Vagina (tissue), 2 donors: ENCODE measurements around the gene R3HDM2.

Experiments
- POLR2A ChIP-seq, 2 donors: fragments of 450-650 bp; IDR thresholded peaks; one replicate each; pipeline ENCODE4 v1.6.1; 2017; ENCODE audit warnings: antibody characterized with exemption in 2 of 2, mild to moderate bottlenecking in 2 of 2, moderate library complexity in 2 of 2
- POLR2AphosphoS5 ChIP-seq, 2 donors: sonication (generic); formaldehyde crosslinking; IDR thresholded peaks; one replicate each; pipeline ENCODE4 v1.9.0; 2017; ENCODE audit warnings: antibody characterized with exemption in 2 of 2, mild to moderate bottlenecking in 2 of 2, low read depth in 1 of 2; ENCODE audit not compliant: insufficient read depth in 1 of 2
- TF ChIP-seq, protein P1 (sequence below), 3 experiments: fragments of 450-650 bp in 2 of 3; fragments of 200-600 bp in 1 of 3; sonication (generic) in 1 of 3; IDR thresholded peaks; one replicate each; pipeline ENCODE4 v1.5.1; 2017 to 2019; ENCODE audit warnings: antibody characterized with exemption in 3 of 3, mild to moderate bottlenecking in 2 of 3, moderate library complexity in 2 of 3

DNA sequence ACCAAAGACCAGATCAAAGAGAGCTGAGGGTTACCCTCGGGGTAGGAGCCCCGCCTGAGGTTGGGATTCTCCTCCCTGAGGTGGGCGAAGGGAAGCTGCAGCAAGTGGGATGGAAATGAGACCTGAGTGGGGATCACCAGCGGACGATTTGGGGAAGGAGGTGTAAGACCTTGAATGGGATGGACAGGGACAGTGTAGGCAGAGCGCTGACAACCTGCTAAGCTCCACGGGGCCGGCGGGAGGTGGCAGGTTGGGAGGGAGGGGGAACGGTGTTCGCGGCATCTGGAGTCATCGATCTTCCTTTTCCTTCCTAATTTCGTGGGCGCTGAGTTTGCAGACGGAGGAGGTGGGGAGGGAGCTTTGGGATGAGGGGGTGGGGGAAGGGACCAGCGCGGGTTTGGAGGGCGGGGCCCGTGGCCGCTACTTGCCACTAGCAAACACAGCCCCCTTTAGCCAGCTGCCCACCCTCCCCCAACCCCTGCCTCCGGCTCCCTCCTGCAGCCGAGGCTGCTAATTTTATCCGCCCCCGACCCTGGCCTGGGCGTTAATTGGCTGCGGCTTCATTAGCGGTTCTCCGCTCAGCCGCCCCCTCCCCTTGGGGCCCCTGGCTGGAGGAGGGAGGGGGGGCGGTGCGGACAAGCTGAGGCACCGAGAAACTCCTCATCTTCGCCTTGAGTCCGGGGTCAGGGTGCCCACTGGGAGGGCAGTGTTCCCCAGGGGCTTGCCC lies 204.1 kb downstream of the R3HDM2 start:
- TF ChIP-seq POLR2AphosphoS5 (IDR thresholded peaks at IDR 0.05; ENCODE audit: insufficient read depth in 1 of 2, low read depth in 1 of 2) (no peak), POLR2A (IDR thresholded peaks at IDR 0.05) (no peak)
- TF ChIP-seq, protein P1, sequence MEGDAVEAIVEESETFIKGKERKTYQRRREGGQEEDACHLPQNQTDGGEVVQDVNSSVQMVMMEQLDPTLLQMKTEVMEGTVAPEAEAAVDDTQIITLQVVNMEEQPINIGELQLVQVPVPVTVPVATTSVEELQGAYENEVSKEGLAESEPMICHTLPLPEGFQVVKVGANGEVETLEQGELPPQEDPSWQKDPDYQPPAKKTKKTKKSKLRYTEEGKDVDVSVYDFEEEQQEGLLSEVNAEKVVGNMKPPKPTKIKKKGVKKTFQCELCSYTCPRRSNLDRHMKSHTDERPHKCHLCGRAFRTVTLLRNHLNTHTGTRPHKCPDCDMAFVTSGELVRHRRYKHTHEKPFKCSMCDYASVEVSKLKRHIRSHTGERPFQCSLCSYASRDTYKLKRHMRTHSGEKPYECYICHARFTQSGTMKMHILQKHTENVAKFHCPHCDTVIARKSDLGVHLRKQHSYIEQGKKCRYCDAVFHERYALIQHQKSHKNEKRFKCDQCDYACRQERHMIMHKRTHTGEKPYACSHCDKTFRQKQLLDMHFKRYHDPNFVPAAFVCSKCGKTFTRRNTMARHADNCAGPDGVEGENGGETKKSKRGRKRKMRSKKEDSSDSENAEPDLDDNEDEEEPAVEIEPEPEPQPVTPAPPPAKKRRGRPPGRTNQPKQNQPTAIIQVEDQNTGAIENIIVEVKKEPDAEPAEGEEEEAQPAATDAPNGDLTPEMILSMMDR (IDR thresholded peaks at IDR 0.05) = no peak
